CD4-positive, alpha-beta T cell (primary cell): ENCODE data around the gene ORMDL2. TPM values are rescaled to one million over a fixed set of nuclear protein-coding genes. Genes with fewer than 3 reads are reported as not detected.

Source experiments
- ATAC-seq: fragments of 200-7000 bp; cut with Tn5 transposase; one replicate; pipeline ENCODE4 v1.10.0; 2022; ENCODE audit warnings: mild to moderate bottlenecking; ENCODE audit not compliant: poor library complexity
- CTCF ChIA-PET: fragments of 350-600 bp; sonication (Branson Sonifier 250); formaldehyde crosslinking; loops from one replicate; lab custom pipeline; 2021; ENCODE audit warnings: antibody characterized with exemption, inconsistent platforms; lab: Charles Lee
- POLR2A ChIA-PET: fragments of 350-600 bp; sonication (Branson Sonifier 250); formaldehyde crosslinking; loops from one replicate; lab custom pipeline; 2021; ENCODE audit warnings: antibody characterized with exemption, inconsistent platforms; lab: Charles Lee
- DNase-seq, 14 experiments: peaks; one replicate each; pipeline ENCODE4 v3.0.0-alpha.2; 2013 to 2020; ENCODE audit warnings: mixed read lengths in 2 of 14
- H3K27ac ChIP-seq, 2 donors: one replicate each; pipeline versions ENCODE4 v1.5.1 to v1.7.0; 2013; ENCODE audit warnings: low read length in 2 of 2, low read depth in 1 of 2, mild to moderate bottlenecking in 1 of 2
- H3K27me3 ChIP-seq, 2 experiments: 1 replicate in 1 of 2; 2 replicates in 1 of 2; pipeline versions ENCODE4 v1.6.1 to v1.7.0; 2013; ENCODE audit warnings: low read length in 2 of 2, control low read depth in 1 of 2, mild to moderate bottlenecking in 1 of 2, moderate library complexity in 1 of 2; ENCODE audit not compliant: insufficient read depth in 2 of 2, control insufficient read depth in 1 of 2
- H3K36me3 ChIP-seq: one replicate; pipeline ENCODE4 v1.6.1; 2013; ENCODE audit warnings: low read length, control low read depth; ENCODE audit not compliant: insufficient read depth
- H3K4me1 ChIP-seq: one replicate; pipeline ENCODE4 v1.6.1; 2013; ENCODE audit warnings: low read length, control low read depth; ENCODE audit not compliant: insufficient read depth
- H3K4me3 ChIP-seq: one replicate; pipeline ENCODE4 v1.5.1; 2013; ENCODE audit warnings: mild to moderate bottlenecking, low read length, moderate library complexity
- H3K9me3 ChIP-seq, 2 experiments: 1 replicate in 1 of 2; 2 replicates in 1 of 2; pipeline versions ENCODE4 v1.6.1 to v1.7.0; 2013; ENCODE audit warnings: low read length in 2 of 2, mild to moderate bottlenecking in 2 of 2, control low read depth in 1 of 2, moderate library complexity in 1 of 2; ENCODE audit not compliant: control insufficient read depth in 1 of 2, insufficient read depth in 1 of 2
- H3K27ac Mint-ChIP-seq: one replicate; pipeline ENCODE4 v1.8.0; 2020; ENCODE audit warnings: mixed read lengths
- H3K27me3 Mint-ChIP-seq: one replicate; pipeline ENCODE4 v1.8.0; 2021; ENCODE audit warnings: mixed read lengths
- H3K36me3 Mint-ChIP-seq: one replicate; pipeline ENCODE4 v1.8.0; 2021; ENCODE audit warnings: low read depth, mixed read lengths
- H3K4me1 Mint-ChIP-seq: one replicate; pipeline ENCODE4 v1.8.0; 2021; ENCODE audit warnings: low read depth, mixed read lengths
- H3K4me3 Mint-ChIP-seq: one replicate; pipeline ENCODE4 v1.8.0; 2020; ENCODE audit warnings: mild to moderate bottlenecking, mixed read lengths
- H3K9me3 Mint-ChIP-seq: one replicate; pipeline ENCODE4 v1.8.0; 2020; ENCODE audit warnings: mixed read lengths
- CTCF ChIP-seq: fragments of 200-600 bp; IDR thresholded peaks from one replicate; pipeline ENCODE4 v1.8.0; 2022; ENCODE audit warnings: antibody characterized with exemption, mild to moderate bottlenecking
- intact Hi-C, 2 experiments: fragments of 100-400 bp; cut with DNase I in 1 of 2; cut with micrococcal nuclease in 1 of 2; formaldehyde crosslinking; loops; one replicate each; pipeline versions ENCODE4 v1.15.1 to v1.9.0; 2023 to 2025; cut with DNase I, micrococcal nuclease
- total RNA-seq, 174 experiments: library from RNA in 2 of 174; stranded (reverse) in 2 of 174; gene quantifications; one replicate each; pipeline ENCODE4 v1.2.3 and lab custom pipeline; 2021 to 2026

ORMDL2 gene
- total RNA-seq, 2 experiments from 2014 or later, result 13.0 to 14.9 TPM

GRCh38 chr12:55839345-55840140 is 21.7 kb downstream of the ORMDL2 start:
- Mint-ChIP-seq H3K4me1 (peaks cover 14% of the 10 kb centered on the region), H3K4me3 (no peak overlapping the region), H3K27ac (no peak overlapping the region), H3K36me3 (no peaks in the 10 kb centered on the region), H3K9me3 (no peaks in the 10 kb centered on the region), H3K27me3 (no peaks in the 10 kb centered on the region)
- DNase-seq, result no peak
- intact Hi-C loops, result loop anchor here in 1 of 2 experiments (5.0 kb wide), 1 partner anchor 63 kb away; no protein-coding TSS in a partner anchor
- ATAC-seq, result no peak
- CTCF ChIA-PET, result no interaction called here
- Histone ChIP-seq H3K36me3 (no peaks in the 10 kb centered on the region), H3K4me3 (no peak overlapping the region), H3K27ac (no peak overlapping the region), H3K27me3 (no peaks in the 10 kb centered on the region), H3K4me1 (peaks cover 3% of the 10 kb centered on the region), H3K9me3 (no peaks in the 10 kb centered on the region)
- POLR2A ChIA-PET, result no interaction called here
- no peak for TF ChIP-seq CTCF

- CTCF ChIA-PET, result no interaction called here
- no peak overlapping the region for H3K27ac ChIP-seq
- Mint-ChIP-seq H3K9me3 (no peaks in the 10 kb centered on the region), H3K4me3 (no peak overlapping the region), H3K27me3 (no peaks in the 10 kb centered on the region), H3K27ac (no peak overlapping the region), H3K4me1 (peaks cover 14% of the 10 kb centered on the region), H3K36me3 (no peaks in the 10 kb centered on the region)
- POLR2A ChIA-PET, result no interaction called here
- no peak for DNase-seq
- intact Hi-C loops, result no loop called here
- H3K36me3 ChIP-seq, result no peaks in the 10 kb centered on the region
- ATAC-seq, result no peak
- no peaks in the 10 kb centered on the region for H3K9me3 ChIP-seq
- TF ChIP-seq CTCF, result no peak
- H3K27me3 ChIP-seq, result no peaks in the 10 kb centered on the region
- H3K4me1 ChIP-seq, result peaks cover 3% of the 10 kb centered on the region
- no peak overlapping the region for H3K4me3 ChIP-seq
Observed at GRCh38 chr12:55840581-55841351, 22.9 kb downstream of the ORMDL2 start.

- no peak for TF ChIP-seq CTCF
- Histone ChIP-seq H3K27me3 (no peaks in the 10 kb centered on the region), H3K27ac (no peak within 1 kb of the TSS), H3K4me3 (no peak within 1 kb of the TSS), H3K9me3 (no peaks in the 10 kb centered on the region), H3K4me1 (peaks cover 6% of the 10 kb centered on the region), H3K36me3 (no peaks in the 10 kb centered on the region)
- ATAC-seq (no peak), DNase-seq (peak in 1 of 14 experiments; percentile 34)
- Mint-ChIP-seq H3K36me3 (no peaks in the 10 kb centered on the region), H3K4me1 (peaks cover 4% of the 10 kb centered on the region), H3K4me3 (no peak within 1 kb of the TSS), H3K27me3 (no peaks in the 10 kb centered on the region), H3K27ac (no peak within 1 kb of the TSS), H3K9me3 (no peaks in the 10 kb centered on the region)
- CTCF ChIA-PET, result no interaction called here
- POLR2A ChIA-PET, result no interaction called here
- intact Hi-C loops, result no loop called here
Observed at GRCh38 chr12:55842681-55843429, 25.0 kb downstream of the ORMDL2 start, which contains the start of gene MMP19. Gene MMP19 (minus strand): TSS chr12:55842936. CDS start chr12:55842830, 106 bp downstream.
